K562 (cell line): Measurements from ENCODE around the gene ESCO1. TPM values are rescaled to one million over a fixed set of nuclear protein-coding genes. Genes with fewer than 3 reads are reported as not detected.

Experiments
- ATAC-seq: fragments of 200-7000 bp; cut with Tn5 transposase; 3 replicates; pipeline ENCODE4 v1.9.1; 2020; ENCODE audit warnings: moderate library complexity
- BruUV-seq: library from RNA; stranded (reverse); fragments of 400-500 nt; replicated peaks from 2 replicates; lab custom pipeline; 2021; lab: Mats Ljungman, UMichigan
- CTCF ChIA-PET: fragments of 300-600 bp; formaldehyde crosslinking; extraction: SDS; loops from one replicate; lab custom pipeline; 2021; ENCODE audit warnings: low intra/inter-chr PET ratio; lab: Yijun Ruan, JAX
- POLR2A ChIA-PET: fragments of 300-600, 350-650 bp; sonication (Branson Sonifier 250); formaldehyde crosslinking; extraction: SDS; loops from one replicate; lab custom pipeline; 2021; ENCODE audit warnings: antibody characterized with exemption, inconsistent platforms; lab: Yijun Ruan, JAX
- DNase-seq, 4 experiments: peaks; one replicate each; pipeline versions ENCODE4 v3.0.0 to v3.0.0-alpha.2; 2011 to 2018; ENCODE audit warnings: low spot score in 3 of 4, mixed read lengths in 3 of 4; ENCODE audit errors: extremely low read depth in 1 of 4
- FAIRE-seq: peaks from 2 replicates; lab custom pipeline; 2011; peaks lifted over from hg19 to GRCh38; lab: Jason Lieb, UNC
- H2AFZ ChIP-seq: 2 replicates; pipeline ENCODE4 v1.6.0; 2011; ENCODE audit warnings: low read depth, low read length, control low read depth, inconsistent platforms
- H3K27ac ChIP-seq: fragments of 200-600 bp; 3 replicates; pipeline ENCODE4 v1.8.0; 2011; ENCODE audit warnings: low read depth, mild to moderate bottlenecking, control low read depth, inconsistent platforms, low read length, moderate library complexity, mixed read lengths; ENCODE audit errors: extremely low read depth
- H3K27me3 ChIP-seq, 2 experiments: fragments of 300-600 bp in 1 of 2; 2 replicates in 1 of 2; 3 replicates in 1 of 2; pipeline versions ENCODE4 v1.6.0 to v1.8.0; 2011; ENCODE audit warnings: inconsistent platforms in 2 of 2, low read length in 2 of 2, mild to moderate bottlenecking in 1 of 2, mixed read lengths in 1 of 2, moderate library complexity in 1 of 2; ENCODE audit not compliant: control insufficient read depth in 2 of 2, insufficient read depth in 2 of 2
- H3K36me3 ChIP-seq: fragments of 300-600 bp; 3 replicates; pipeline ENCODE4 v1.8.0; 2011; ENCODE audit warnings: mild to moderate bottlenecking, low read length, inconsistent platforms; ENCODE audit not compliant: control insufficient read depth, insufficient read depth
- H3K4me1 ChIP-seq, 2 experiments: fragments of 200-600 bp in 1 of 2; replicated peaks in 1 of 2; 2 replicates in 1 of 2; 3 replicates in 1 of 2; pipeline versions ENCODE4 v1.5.1 to v1.8.0; 2011; ENCODE audit warnings: inconsistent platforms in 2 of 2, low read length in 2 of 2, mild to moderate bottlenecking in 1 of 2, mixed read lengths in 1 of 2, moderate library complexity in 1 of 2; ENCODE audit not compliant: control insufficient read depth in 2 of 2, insufficient read depth in 2 of 2
- H3K4me2 ChIP-seq: 2 replicates; pipeline ENCODE4 v1.6.1; 2011; ENCODE audit warnings: low read length, control low read depth, inconsistent platforms, mixed read lengths; ENCODE audit not compliant: insufficient read depth
- H3K4me3 ChIP-seq: fragments of 200-600 bp; sonication (generic), shearing (Covaris generic); 2 replicates; pipeline ENCODE4 v1.5.1; 2016; ENCODE audit warnings: control low read depth, inconsistent platforms
- H3K79me2 ChIP-seq: fragments of 200-600 bp; 3 replicates; pipeline ENCODE4 v1.8.0; 2011; ENCODE audit warnings: low read length, inconsistent platforms; ENCODE audit not compliant: control insufficient read depth, insufficient read depth
- H3K9ac ChIP-seq, 2 experiments: 2 replicates each; pipeline versions ENCODE4 v1.6.0 to v1.6.1; 2011; ENCODE audit warnings: low read depth in 2 of 2, low read length in 2 of 2, control low read depth in 1 of 2, inconsistent platforms in 1 of 2, mild to moderate bottlenecking in 1 of 2, mixed read lengths in 1 of 2; ENCODE audit not compliant: insufficient read depth in 1 of 2
- H3K9me1 ChIP-seq: one replicate; pipeline ENCODE4 v1.6.0; 2011; ENCODE audit warnings: inconsistent platforms, mild to moderate bottlenecking, low read length, moderate library complexity; ENCODE audit not compliant: control insufficient read depth, insufficient read depth
- H3K9me3 ChIP-seq: replicated peaks from 2 replicates; pipeline ENCODE4 v1.5.1; 2011; ENCODE audit warnings: low read depth, low read length, inconsistent platforms; ENCODE audit not compliant: control insufficient read depth, insufficient read depth
- H4K20me1 ChIP-seq: replicated peaks from 2 replicates; pipeline ENCODE4 v1.6.1; 2011; ENCODE audit warnings: low read length, inconsistent platforms, mixed read lengths; ENCODE audit not compliant: control insufficient read depth, insufficient read depth
- HINFP ChIP-seq: fragments of 450-650 bp; conservative IDR thresholded peaks from 2 replicates; pipeline ENCODE4 v1.6.1; 2016; ENCODE audit warnings: missing genetic modification characterization, low read depth, mild to moderate bottlenecking, control low read depth, missing compliant biosample characterization
- ZNF316 ChIP-seq: fragments of 450-650 bp; IDR thresholded peaks from 2 replicates; pipeline ENCODE4 v1.6.1; 2016
- WGBS: fragments of 100-300 bp; shearing (Covaris generic); methylation state at CpG from one replicate; pipeline ENCODE4 v1.1.6; 2016; ENCODE audit warnings: low coverage, mixed read lengths; ENCODE audit not compliant: insufficient coverage; ENCODE audit errors: missing lambda C conversion rate; 5-methylcytosine and 5-hydroxymethylcytosine counted together
- in situ Hi-C: fragments of 300-500 bp; cut with MboI; formaldehyde crosslinking; loops from 4 replicates; pipeline ENCODE4 v1.15.0; 2018; ENCODE audit warnings: inconsistent platforms, mixed read lengths
- intact Hi-C: fragments of 100-400 bp; cut with micrococcal nuclease; formaldehyde crosslinking; loops from 2 replicates; pipeline ENCODE4 v1.14.2; 2022
- polyA plus RNA-seq, 8 experiments: library from polyadenylated mRNA; depleted of rRNA in 4 of 8; stranded (reverse) in 5 of 8; unstranded in 3 of 8; fragments of >200 nt; fragmentation: Nextera tagmentation in 2 of 8; fragmentation: Illumina TruSeq in 1 of 8; extraction: Ambion mirVana in 2 of 8; extraction: Trizol in 1 of 8; gene quantifications; 2 replicates each; pipeline versions ENCODE4 v1.2.1 to v1.2.3, GENCODE V29; 2011 to 2014; ENCODE audit warnings: inconsistent platforms in 1 of 8, missing spikeins in 1 of 8
- total RNA-seq, 7 experiments: library from RNA; depleted of rRNA in 6 of 7; stranded (reverse); fragments of >200 nt in 6 of 7; fragmentation: Illumina TruSeq in 2 of 7; extraction: Trizol in 2 of 7; gene quantifications; 2 replicates each; pipeline versions ENCODE4 v1.2.1 to v1.2.3, GENCODE V29; 2011 to 2021; ENCODE audit warnings: low replicate concordance in 1 of 7

ESCO1 gene
- total and polyA plus RNA-seq, 9 of the 15 experiments (the other 6 are each of a cell fraction or from before 2014, with no cell fraction given) = 15.0 to 31.3 (median 19.6) TPM

- H3K9me1 ChIP-seq = no peaks in the 10 kb centered on the region
- DNase-seq = no peak
- H3K4me2 ChIP-seq = no peak overlapping the region
- intact Hi-C loops = loop anchor here (5.0 kb wide), 2 partner anchors 410 to 470 kb away; no protein-coding TSS in a partner anchor
- no peaks in the 10 kb centered on the region for H4K20me1 ChIP-seq
- TF ChIP-seq ZNF316 (peak; percentile 54; the same call in 1 of the 2 replicates), HINFP (tag) (no peak)
- no peak for FAIRE-seq
- no peak for ATAC-seq
- in situ Hi-C loops = no loop called here
- no peaks in the 10 kb centered on the region for H3K79me2 ChIP-seq
- no peak overlapping the region for H3K9ac ChIP-seq
- no peak overlapping the region for H3K27ac ChIP-seq
- 5% methylated on average over 3 of the region's 3 CpGs for WGBS
- H3K4me1 ChIP-seq = peaks cover 5% of the 10 kb centered on the region in 2 experiments; a peak in 1 of 5 replicates
- CTCF ChIA-PET = no interaction called here
- POLR2A ChIA-PET = interaction anchor here (1.5 kb wide), 1 partner anchor 9 kb away, joined by 4 read pairs; no protein-coding TSS in a partner anchor
- H2AFZ ChIP-seq = no peak overlapping the region
- H3K36me3 ChIP-seq = no peaks in the 10 kb centered on the region
- BruUV-seq = no TSS peak
- H3K4me3 ChIP-seq = no peak overlapping the region
- no peaks in the 10 kb centered on the region for H3K9me3 ChIP-seq
- no peaks in the 10 kb centered on the region; a peak in 1 of 5 replicates for H3K27me3 ChIP-seq
These were observed 113.5 kb downstream of the ESCO1 start for GRCh38 chr18:21486905-21487437.
